GM19395 (cell line): ENCODE results near the gene POMT2.
"Not testable (repeated sequence)": the region's sequence is repeated elsewhere in the genome, so short reads cannot be mapped to it uniquely, and the experiment has no call there.

Source experiments
- ATAC-seq: cut with Tn5 transposase; IDR thresholded peaks from one replicate; pipeline ENCODE4 v1.9.1; 2021; ENCODE audit warnings: mild to moderate bottlenecking, moderate library complexity; ENCODE audit not compliant: unreplicated experiment

POMT2 gene

GRCh38 chr14:77320238-77320935, at the start of gene POMT2:
Gene POMT2, minus strand, starts transcription at chr14:77320883. Its CDS starts 202 bp downstream, at chr14:77320681.
- peak; percentile 70 for ATAC-seq

GRCh38 chr14:77369285-77369684, 48.6 kb upstream of the POMT2 start:
- no peak for ATAC-seq

GRCh38 chr14:77364146-77364545, 43.5 kb upstream of the POMT2 start:
- ATAC-seq, result no peak

- no peak for ATAC-seq
Measured at GRCh38 chr14:77359626-77360025, 38.9 kb upstream of the POMT2 start.

- ATAC-seq, result no peak
Measured at GRCh38 chr14:77356899-77357298, 36.2 kb upstream of the POMT2 start.

- no peak for ATAC-seq
Measured at GRCh38 chr14:77355811-77356210, 35.1 kb upstream of the POMT2 start.

GRCh38 chr14:77353469-77354141, 32.9 kb upstream of the POMT2 start:
- no peak for ATAC-seq

GRCh38 chr14:77347751-77348150, 27.1 kb upstream of the POMT2 start:
- ATAC-seq, result no peak

- ATAC-seq, result no peak
Measured at GRCh38 chr14:77346495-77346894, 25.8 kb upstream of the POMT2 start.

GRCh38 chr14:77344377-77344996, 23.8 kb upstream of the POMT2 start:
- no peak for ATAC-seq

- no peak for ATAC-seq
Measured at GRCh38 chr14:77343662-77344061, 23.0 kb upstream of the POMT2 start.

GRCh38 chr14:77342726-77343397, 22.2 kb upstream of the POMT2 start:
- no peak for ATAC-seq

GRCh38 chr14:77340389-77340788, 19.7 kb upstream of the POMT2 start:
- no peak for ATAC-seq

- no peak for ATAC-seq
Measured at GRCh38 chr14:77339407-77339806, 18.7 kb upstream of the POMT2 start.

GRCh38 chr14:77338302-77338701, 17.6 kb upstream of the POMT2 start:
- ATAC-seq, result no peak

- no peak for ATAC-seq
Measured at GRCh38 chr14:77337880-77338279, 17.2 kb upstream of the POMT2 start.

GRCh38 chr14:77337255-77337654, 16.6 kb upstream of the POMT2 start:
- ATAC-seq, result not testable (repeated sequence)

GRCh38 chr14:77335576-77335975, 14.9 kb upstream of the POMT2 start:
- no peak for ATAC-seq

GRCh38 chr14:77329872-77330271, 9.2 kb upstream of the POMT2 start:
- no peak for ATAC-seq

GRCh38 chr14:77327111-77327510, 6.4 kb upstream of the POMT2 start:
- ATAC-seq, result no peak

- no peak for ATAC-seq
Measured at GRCh38 chr14:77325746-77326094, 5.0 kb upstream of the POMT2 start.
